K562 (cell line): ENCODE data around the gene CSNK1G1.

Experiments
- CBX1 ChIP-seq: sonication (generic); IDR thresholded peaks from 2 replicates; pipeline ENCODE4 v1.6.1; 2016; ENCODE audit warnings: antibody characterized with exemption, low read depth, mild to moderate bottlenecking
- CEBPB ChIP-seq: fragments of 450-650 bp; IDR thresholded peaks from 2 replicates; pipeline ENCODE4 v1.6.1; 2016; ENCODE audit warnings: missing genetic modification characterization, missing compliant biosample characterization
- KLF1 ChIP-seq: fragments of 450-650 bp; IDR thresholded peaks from 2 replicates; pipeline ENCODE4 v1.6.1; 2016; ENCODE audit warnings: missing genetic modification characterization, missing compliant biosample characterization
- NFE2 ChIP-seq: IDR thresholded peaks from 2 replicates; pipeline ENCODE4 v1.6.1; 2014; ENCODE audit warnings: antibody characterized with exemption, low read depth
- POLR2A ChIP-seq: fragments of 450-650 bp; conservative IDR thresholded peaks from 2 replicates; pipeline ENCODE4 v1.6.1; 2016
- RAD21 ChIP-seq, 2 experiments: fragments of 250-450 bp in 1 of 2; fragments of 450-650 bp in 1 of 2; sonication (Bioruptor Pico) in 1 of 2; formaldehyde crosslinking in 1 of 2; IDR thresholded peaks in 1 of 2; conservative IDR thresholded peaks in 1 of 2; 2 replicates each; pipeline versions ENCODE4 v1.4.0 to v1.8.0; 2020 to 2022; ENCODE audit warnings: mild to moderate bottlenecking in 2 of 2, moderate library complexity in 1 of 2
- STAG1 ChIP-seq: sonication (generic); formaldehyde crosslinking; IDR thresholded peaks from 2 replicates; pipeline ENCODE4 v1.5.0; 2020; ENCODE audit warnings: missing genetic modification reagents, borderline replicate concordance
- TAF1 ChIP-seq: IDR thresholded peaks from 2 replicates; pipeline ENCODE4 v1.6.1; 2011; ENCODE audit warnings: mild to moderate bottlenecking, low read length, moderate library complexity; ENCODE audit not compliant: insufficient read depth, control insufficient read depth, severe bottlenecking; ENCODE audit errors: extremely low read depth
- TOE1 ChIP-seq, 2 experiments: fragments of 450-650 bp in 1 of 2; sonication (generic) in 1 of 2; formaldehyde crosslinking in 1 of 2; IDR thresholded peaks; 2 replicates each; pipeline versions ENCODE4 v1.7.1 to v1.8.0; 2016 to 2022; ENCODE audit warnings: borderline replicate concordance in 2 of 2, mild to moderate bottlenecking in 2 of 2, antibody characterized with exemption in 1 of 2, inconsistent platforms in 1 of 2, low read depth in 1 of 2, missing genetic modification reagents in 1 of 2, moderate library complexity in 1 of 2
- ZBTB7A ChIP-seq: IDR thresholded peaks from 2 replicates; pipeline ENCODE4 v1.6.1; 2011; ENCODE audit warnings: low read depth, mild to moderate bottlenecking, low read length, moderate library complexity, borderline replicate concordance; ENCODE audit not compliant: control insufficient read depth
- TF ChIP-seq, protein P1 (sequence below), 3 experiments: IDR thresholded peaks in 2 of 3; conservative IDR thresholded peaks in 1 of 3; 2 replicates each; pipeline ENCODE4 v1.5.1; 2011 to 2012; ENCODE audit warnings: low read length in 3 of 3, mild to moderate bottlenecking in 3 of 3, control low read depth in 2 of 3, improper control_type of control experiment in 1 of 3, inconsistent platforms in 1 of 3, low read depth in 1 of 3, mixed read lengths in 1 of 3, moderate library complexity in 1 of 3; ENCODE audit not compliant: insufficient read depth in 2 of 3
- TF ChIP-seq, protein P2 (sequence below): sonication (generic); formaldehyde crosslinking; IDR thresholded peaks from 2 replicates; pipeline ENCODE4 v1.5.0; 2020; ENCODE audit warnings: missing genetic modification reagents
- TF ChIP-seq, protein P3 (sequence below): fragments of 150-350 bp; IDR thresholded peaks from 2 replicates; pipeline ENCODE4 v1.6.1; 2014; ENCODE audit warnings: low read depth, mild to moderate bottlenecking, low read length, borderline replicate concordance
- TF ChIP-seq, protein P4 (sequence below), 2 experiments: fragments of 450-650 bp; formaldehyde crosslinking in 1 of 2; IDR thresholded peaks; 2 replicates each; pipeline versions ENCODE4 v1.4.0 to v1.6.1; 2014 to 2020; ENCODE audit warnings: mild to moderate bottlenecking in 2 of 2, borderline replicate concordance in 1 of 2, low read depth in 1 of 2

DNA sequence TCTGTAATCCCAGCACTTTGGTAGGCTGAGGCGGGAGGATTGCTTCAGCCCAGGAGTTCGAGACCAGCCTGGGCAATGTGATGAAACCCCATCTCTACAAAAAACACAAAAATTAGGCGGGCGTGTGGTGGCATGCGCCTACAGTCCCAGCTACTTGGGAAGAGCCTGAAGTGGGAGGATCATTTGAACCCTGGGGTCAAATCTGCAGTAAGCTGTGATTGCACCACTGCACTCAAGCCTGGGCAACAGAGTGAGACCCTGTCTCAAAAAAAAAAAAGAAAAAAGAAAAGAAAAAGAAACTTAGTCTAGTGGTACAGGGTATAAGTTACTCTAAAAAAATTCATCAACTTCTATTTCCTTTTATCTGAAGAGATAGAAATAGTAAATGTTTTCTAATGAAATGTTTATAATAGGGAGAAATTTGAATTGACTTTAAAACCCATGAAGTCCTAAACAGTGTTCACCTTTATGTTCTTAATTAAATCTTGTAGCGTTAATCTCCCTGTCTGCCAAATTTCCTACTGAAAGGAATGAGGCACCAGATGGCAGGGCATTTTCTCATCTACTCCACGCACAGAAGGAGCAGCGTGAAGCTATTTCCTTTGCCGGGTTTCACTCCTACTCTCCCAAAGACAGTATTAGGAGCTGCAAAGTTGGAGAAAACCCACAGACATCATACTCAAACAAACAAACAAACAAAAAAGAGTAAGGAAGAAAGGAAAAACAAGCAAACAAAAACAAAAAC, 23.4 kb upstream of the CSNK1G1 start:
- TF ChIP-seq KLF1 (tag) (no peak), ZBTB7A (no peak), NFE2 (no peak), CBX1 (no peak), STAG1 (CRISPR knock-in tag) (no peak), TOE1 (IDR thresholded peaks at IDR 0.05; ENCODE audit: borderline replicate concordance) (no peak), TOE1 (CRISPR knock-in tag; IDR thresholded peaks at IDR 0.05; ENCODE audit: borderline replicate concordance, low read depth) (no peak), TAF1 (no peak), CEBPB (tag) (no peak), POLR2A (no peak), RAD21 (CRISPR knock-in tag; conservative IDR thresholded peaks at IDR 0.05 in 1 of 2, IDR thresholded peaks at IDR 0.05 in 1 of 2) (no peak)
- TF ChIP-seq, protein P1, sequence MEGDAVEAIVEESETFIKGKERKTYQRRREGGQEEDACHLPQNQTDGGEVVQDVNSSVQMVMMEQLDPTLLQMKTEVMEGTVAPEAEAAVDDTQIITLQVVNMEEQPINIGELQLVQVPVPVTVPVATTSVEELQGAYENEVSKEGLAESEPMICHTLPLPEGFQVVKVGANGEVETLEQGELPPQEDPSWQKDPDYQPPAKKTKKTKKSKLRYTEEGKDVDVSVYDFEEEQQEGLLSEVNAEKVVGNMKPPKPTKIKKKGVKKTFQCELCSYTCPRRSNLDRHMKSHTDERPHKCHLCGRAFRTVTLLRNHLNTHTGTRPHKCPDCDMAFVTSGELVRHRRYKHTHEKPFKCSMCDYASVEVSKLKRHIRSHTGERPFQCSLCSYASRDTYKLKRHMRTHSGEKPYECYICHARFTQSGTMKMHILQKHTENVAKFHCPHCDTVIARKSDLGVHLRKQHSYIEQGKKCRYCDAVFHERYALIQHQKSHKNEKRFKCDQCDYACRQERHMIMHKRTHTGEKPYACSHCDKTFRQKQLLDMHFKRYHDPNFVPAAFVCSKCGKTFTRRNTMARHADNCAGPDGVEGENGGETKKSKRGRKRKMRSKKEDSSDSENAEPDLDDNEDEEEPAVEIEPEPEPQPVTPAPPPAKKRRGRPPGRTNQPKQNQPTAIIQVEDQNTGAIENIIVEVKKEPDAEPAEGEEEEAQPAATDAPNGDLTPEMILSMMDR (IDR thresholded peaks at IDR 0.05 in 2 of 3, conservative IDR thresholded peaks at IDR 0.05 in 1 of 3; ENCODE audit: insufficient read depth in 2 of 3, low read depth in 1 of 3, low read length in 3 of 3): no peak
- TF ChIP-seq, protein P2, sequence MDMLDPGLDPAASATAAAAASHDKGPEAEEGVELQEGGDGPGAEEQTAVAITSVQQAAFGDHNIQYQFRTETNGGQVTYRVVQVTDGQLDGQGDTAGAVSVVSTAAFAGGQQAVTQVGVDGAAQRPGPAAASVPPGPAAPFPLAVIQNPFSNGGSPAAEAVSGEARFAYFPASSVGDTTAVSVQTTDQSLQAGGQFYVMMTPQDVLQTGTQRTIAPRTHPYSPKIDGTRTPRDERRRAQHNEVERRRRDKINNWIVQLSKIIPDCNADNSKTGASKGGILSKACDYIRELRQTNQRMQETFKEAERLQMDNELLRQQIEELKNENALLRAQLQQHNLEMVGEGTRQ (CRISPR knock-in tag): no peak
- TF ChIP-seq, protein P3, sequence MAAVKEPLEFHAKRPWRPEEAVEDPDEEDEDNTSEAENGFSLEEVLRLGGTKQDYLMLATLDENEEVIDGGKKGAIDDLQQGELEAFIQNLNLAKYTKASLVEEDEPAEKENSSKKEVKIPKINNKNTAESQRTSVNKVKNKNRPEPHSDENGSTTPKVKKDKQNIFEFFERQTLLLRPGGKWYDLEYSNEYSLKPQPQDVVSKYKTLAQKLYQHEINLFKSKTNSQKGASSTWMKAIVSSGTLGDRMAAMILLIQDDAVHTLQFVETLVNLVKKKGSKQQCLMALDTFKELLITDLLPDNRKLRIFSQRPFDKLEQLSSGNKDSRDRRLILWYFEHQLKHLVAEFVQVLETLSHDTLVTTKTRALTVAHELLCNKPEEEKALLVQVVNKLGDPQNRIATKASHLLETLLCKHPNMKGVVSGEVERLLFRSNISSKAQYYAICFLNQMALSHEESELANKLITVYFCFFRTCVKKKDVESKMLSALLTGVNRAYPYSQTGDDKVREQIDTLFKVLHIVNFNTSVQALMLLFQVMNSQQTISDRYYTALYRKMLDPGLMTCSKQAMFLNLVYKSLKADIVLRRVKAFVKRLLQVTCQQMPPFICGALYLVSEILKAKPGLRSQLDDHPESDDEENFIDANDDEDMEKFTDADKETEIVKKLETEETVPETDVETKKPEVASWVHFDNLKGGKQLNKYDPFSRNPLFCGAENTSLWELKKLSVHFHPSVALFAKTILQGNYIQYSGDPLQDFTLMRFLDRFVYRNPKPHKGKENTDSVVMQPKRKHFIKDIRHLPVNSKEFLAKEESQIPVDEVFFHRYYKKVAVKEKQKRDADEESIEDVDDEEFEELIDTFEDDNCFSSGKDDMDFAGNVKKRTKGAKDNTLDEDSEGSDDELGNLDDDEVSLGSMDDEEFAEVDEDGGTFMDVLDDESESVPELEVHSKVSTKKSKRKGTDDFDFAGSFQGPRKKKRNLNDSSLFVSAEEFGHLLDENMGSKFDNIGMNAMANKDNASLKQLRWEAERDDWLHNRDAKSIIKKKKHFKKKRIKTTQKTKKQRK: no peak
- TF ChIP-seq, protein P4, sequence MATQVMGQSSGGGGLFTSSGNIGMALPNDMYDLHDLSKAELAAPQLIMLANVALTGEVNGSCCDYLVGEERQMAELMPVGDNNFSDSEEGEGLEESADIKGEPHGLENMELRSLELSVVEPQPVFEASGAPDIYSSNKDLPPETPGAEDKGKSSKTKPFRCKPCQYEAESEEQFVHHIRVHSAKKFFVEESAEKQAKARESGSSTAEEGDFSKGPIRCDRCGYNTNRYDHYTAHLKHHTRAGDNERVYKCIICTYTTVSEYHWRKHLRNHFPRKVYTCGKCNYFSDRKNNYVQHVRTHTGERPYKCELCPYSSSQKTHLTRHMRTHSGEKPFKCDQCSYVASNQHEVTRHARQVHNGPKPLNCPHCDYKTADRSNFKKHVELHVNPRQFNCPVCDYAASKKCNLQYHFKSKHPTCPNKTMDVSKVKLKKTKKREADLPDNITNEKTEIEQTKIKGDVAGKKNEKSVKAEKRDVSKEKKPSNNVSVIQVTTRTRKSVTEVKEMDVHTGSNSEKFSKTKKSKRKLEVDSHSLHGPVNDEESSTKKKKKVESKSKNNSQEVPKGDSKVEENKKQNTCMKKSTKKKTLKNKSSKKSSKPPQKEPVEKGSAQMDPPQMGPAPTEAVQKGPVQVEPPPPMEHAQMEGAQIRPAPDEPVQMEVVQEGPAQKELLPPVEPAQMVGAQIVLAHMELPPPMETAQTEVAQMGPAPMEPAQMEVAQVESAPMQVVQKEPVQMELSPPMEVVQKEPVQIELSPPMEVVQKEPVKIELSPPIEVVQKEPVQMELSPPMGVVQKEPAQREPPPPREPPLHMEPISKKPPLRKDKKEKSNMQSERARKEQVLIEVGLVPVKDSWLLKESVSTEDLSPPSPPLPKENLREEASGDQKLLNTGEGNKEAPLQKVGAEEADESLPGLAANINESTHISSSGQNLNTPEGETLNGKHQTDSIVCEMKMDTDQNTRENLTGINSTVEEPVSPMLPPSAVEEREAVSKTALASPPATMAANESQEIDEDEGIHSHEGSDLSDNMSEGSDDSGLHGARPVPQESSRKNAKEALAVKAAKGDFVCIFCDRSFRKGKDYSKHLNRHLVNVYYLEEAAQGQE (IDR thresholded peaks at IDR 0.05; ENCODE audit: borderline replicate concordance): no peak
- TF ChIP-seq, protein P4 (CRISPR knock-in tag; IDR thresholded peaks at IDR 0.05; ENCODE audit: low read depth): no peak
